Liver (tissue), 3 donors: ENCODE data around the gene ANAPC13.

Experiments used
- FOXA2 ChIP-seq: IDR thresholded peaks from 2 replicates; pipeline ENCODE4 v1.6.1; 2016; ENCODE audit warnings: antibody characterized with exemption
- GABPA ChIP-seq, 2 donors: IDR thresholded peaks in 1 of 2; conservative IDR thresholded peaks in 1 of 2; 2 replicates each; pipeline ENCODE4 v1.6.1; 2016; ENCODE audit warnings: antibody characterized with exemption in 2 of 2, mild to moderate bottlenecking in 1 of 2, moderate library complexity in 1 of 2
- RAD21 ChIP-seq, 2 donors: IDR thresholded peaks; 2 replicates each; pipeline ENCODE4 v1.6.1; 2016; ENCODE audit warnings: antibody characterized with exemption in 2 of 2, mild to moderate bottlenecking in 2 of 2
- SP1 ChIP-seq: IDR thresholded peaks from 2 replicates; pipeline ENCODE4 v1.6.1; 2018; ENCODE audit warnings: antibody characterized with exemption, mild to moderate bottlenecking
- TF ChIP-seq, protein P1 (sequence below): fragments of 150-350 bp; IDR thresholded peaks from 2 replicates; pipeline ENCODE4 v1.5.1; 2017; ENCODE audit warnings: improper control_type of control experiment, low read depth, low read length; ENCODE audit not compliant: missing input control
- TF ChIP-seq, protein P2 (sequence below): IDR thresholded peaks from 2 replicates; pipeline ENCODE4 v1.6.1; 2016; ENCODE audit warnings: antibody characterized with exemption, mild to moderate bottlenecking
- donor health status: healthy.
- donor health status: healthy.

DNA sequence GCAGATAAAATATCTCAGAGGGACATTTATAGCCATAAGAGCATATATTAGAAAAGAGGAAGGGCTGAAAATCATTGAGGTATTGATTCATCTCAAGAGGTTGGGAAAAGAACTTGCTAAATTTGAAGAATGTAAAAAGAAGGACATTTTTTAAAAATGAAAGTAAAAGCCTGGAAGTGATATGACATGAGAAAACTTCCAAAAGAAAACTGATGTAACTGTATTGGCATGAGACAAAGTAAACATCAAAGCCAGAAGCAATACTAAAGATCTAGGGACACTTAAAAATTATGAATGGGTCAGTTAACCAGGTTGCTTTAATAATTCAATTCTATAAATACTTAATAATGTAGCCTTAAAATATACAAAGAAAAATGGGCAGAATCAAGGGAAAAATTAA, 32.0 kb upstream of the ANAPC13 start:
- TF ChIP-seq, protein P1, sequence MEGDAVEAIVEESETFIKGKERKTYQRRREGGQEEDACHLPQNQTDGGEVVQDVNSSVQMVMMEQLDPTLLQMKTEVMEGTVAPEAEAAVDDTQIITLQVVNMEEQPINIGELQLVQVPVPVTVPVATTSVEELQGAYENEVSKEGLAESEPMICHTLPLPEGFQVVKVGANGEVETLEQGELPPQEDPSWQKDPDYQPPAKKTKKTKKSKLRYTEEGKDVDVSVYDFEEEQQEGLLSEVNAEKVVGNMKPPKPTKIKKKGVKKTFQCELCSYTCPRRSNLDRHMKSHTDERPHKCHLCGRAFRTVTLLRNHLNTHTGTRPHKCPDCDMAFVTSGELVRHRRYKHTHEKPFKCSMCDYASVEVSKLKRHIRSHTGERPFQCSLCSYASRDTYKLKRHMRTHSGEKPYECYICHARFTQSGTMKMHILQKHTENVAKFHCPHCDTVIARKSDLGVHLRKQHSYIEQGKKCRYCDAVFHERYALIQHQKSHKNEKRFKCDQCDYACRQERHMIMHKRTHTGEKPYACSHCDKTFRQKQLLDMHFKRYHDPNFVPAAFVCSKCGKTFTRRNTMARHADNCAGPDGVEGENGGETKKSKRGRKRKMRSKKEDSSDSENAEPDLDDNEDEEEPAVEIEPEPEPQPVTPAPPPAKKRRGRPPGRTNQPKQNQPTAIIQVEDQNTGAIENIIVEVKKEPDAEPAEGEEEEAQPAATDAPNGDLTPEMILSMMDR: no peak
- TF ChIP-seq, protein P2, sequence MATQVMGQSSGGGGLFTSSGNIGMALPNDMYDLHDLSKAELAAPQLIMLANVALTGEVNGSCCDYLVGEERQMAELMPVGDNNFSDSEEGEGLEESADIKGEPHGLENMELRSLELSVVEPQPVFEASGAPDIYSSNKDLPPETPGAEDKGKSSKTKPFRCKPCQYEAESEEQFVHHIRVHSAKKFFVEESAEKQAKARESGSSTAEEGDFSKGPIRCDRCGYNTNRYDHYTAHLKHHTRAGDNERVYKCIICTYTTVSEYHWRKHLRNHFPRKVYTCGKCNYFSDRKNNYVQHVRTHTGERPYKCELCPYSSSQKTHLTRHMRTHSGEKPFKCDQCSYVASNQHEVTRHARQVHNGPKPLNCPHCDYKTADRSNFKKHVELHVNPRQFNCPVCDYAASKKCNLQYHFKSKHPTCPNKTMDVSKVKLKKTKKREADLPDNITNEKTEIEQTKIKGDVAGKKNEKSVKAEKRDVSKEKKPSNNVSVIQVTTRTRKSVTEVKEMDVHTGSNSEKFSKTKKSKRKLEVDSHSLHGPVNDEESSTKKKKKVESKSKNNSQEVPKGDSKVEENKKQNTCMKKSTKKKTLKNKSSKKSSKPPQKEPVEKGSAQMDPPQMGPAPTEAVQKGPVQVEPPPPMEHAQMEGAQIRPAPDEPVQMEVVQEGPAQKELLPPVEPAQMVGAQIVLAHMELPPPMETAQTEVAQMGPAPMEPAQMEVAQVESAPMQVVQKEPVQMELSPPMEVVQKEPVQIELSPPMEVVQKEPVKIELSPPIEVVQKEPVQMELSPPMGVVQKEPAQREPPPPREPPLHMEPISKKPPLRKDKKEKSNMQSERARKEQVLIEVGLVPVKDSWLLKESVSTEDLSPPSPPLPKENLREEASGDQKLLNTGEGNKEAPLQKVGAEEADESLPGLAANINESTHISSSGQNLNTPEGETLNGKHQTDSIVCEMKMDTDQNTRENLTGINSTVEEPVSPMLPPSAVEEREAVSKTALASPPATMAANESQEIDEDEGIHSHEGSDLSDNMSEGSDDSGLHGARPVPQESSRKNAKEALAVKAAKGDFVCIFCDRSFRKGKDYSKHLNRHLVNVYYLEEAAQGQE: no peak
- TF ChIP-seq RAD21 (IDR thresholded peaks at IDR 0.05) (no peak), SP1 (no peak), GABPA (IDR thresholded peaks at IDR 0.05 in 1 of 2, conservative IDR thresholded peaks at IDR 0.05 in 1 of 2) (no peak), FOXA2 (no peak)
